Heart left ventricle (tissue), 16 donors: ENCODE results near the gene CTXN1. TPM values are rescaled to one million over a fixed set of nuclear protein-coding genes. Genes with fewer than 3 reads are reported as not detected.

ENCODE experiments used
- ATAC-seq, 4 donors: fragments of 200-7000 bp; cut with Tn5 transposase; one replicate each; pipeline ENCODE4 v1.9.1; 2020 to 2022; ENCODE audit warnings: moderate library complexity in 4 of 4, mild to moderate bottlenecking in 3 of 4, moderate number of reproducible peaks in 1 of 4
- DNase-seq, 5 donors: peaks; one replicate each; pipeline ENCODE4 v3.0.0-alpha.2; 2020
- H3K27ac ChIP-seq, 12 donors: fragments of 200-600 bp; sonication (generic) in 4 of 12; one replicate each; pipeline versions ENCODE4 v1.5.0 to v1.8.0; 2016 to 2022; ENCODE audit warnings: mild to moderate bottlenecking in 2 of 12
- H3K27me3 ChIP-seq, 9 donors: fragments of 200-600 bp; sonication (generic) in 2 of 9; one replicate each; pipeline versions ENCODE4 v1.5.1 to v1.8.0; 2016 to 2022; ENCODE audit warnings: mild to moderate bottlenecking in 3 of 9
- H3K36me3 ChIP-seq, 9 donors: fragments of 200-600 bp; sonication (generic) in 2 of 9; one replicate each; pipeline versions ENCODE4 v1.5.0 to v1.8.0; 2018 to 2022; ENCODE audit warnings: mild to moderate bottlenecking in 2 of 9
- H3K4me1 ChIP-seq, 12 donors: fragments of 200-600 bp; sonication (generic) in 4 of 12; one replicate each; pipeline versions ENCODE4 v1.5.0 to v1.8.0; 2016 to 2022; ENCODE audit warnings: mild to moderate bottlenecking in 3 of 12
- H3K4me3 ChIP-seq, 12 donors: fragments of 200-600 bp; sonication (generic) in 4 of 12; one replicate each; pipeline versions ENCODE4 v1.5.0 to v1.8.0; 2017 to 2022; ENCODE audit warnings: mild to moderate bottlenecking in 9 of 12, moderate library complexity in 4 of 12
- H3K9me3 ChIP-seq, 12 donors: fragments of 200-600 bp; sonication (generic) in 4 of 12; one replicate each; pipeline versions ENCODE4 v1.5.0 to v1.8.0; 2016 to 2022; ENCODE audit warnings: mild to moderate bottlenecking in 1 of 12
- CTCF ChIP-seq, 12 donors: fragments of 200-600 bp; sonication (generic) in 4 of 12; IDR thresholded peaks; one replicate each; pipeline versions ENCODE4 v1.5.0 to v1.8.0; 2018 to 2022; ENCODE audit warnings: antibody characterized with exemption in 12 of 12, mild to moderate bottlenecking in 5 of 12
- POLR2A ChIP-seq, 2 donors: fragments of 450-650 bp; IDR thresholded peaks; one replicate each; pipeline ENCODE4 v1.6.1; 2017; ENCODE audit warnings: antibody characterized with exemption in 2 of 2, mild to moderate bottlenecking in 2 of 2, moderate library complexity in 2 of 2
- WGBS, 4 donors: extraction: QIAGEN DNeasy Blood & Tissue Kit in 2 of 4; methylation state at CpG; one replicate each; pipeline versions ENCODE4 v1.1.5 to v1.1.7; 2013 to 2018; 5-methylcytosine and 5-hydroxymethylcytosine counted together
- intact Hi-C, 10 donors: fragments of 100-400 bp; cut with DNase I; formaldehyde crosslinking; loops; one replicate each; pipeline versions ENCODE4 v1.11.1 to v1.14.2; 2022
- polyA plus RNA-seq, 2 donors: library from polyadenylated mRNA; stranded (reverse); fragments of 200-250 nt; gene quantifications; one replicate each; pipeline ENCODE4 v1.2.3, GENCODE V29; 2013
- total RNA-seq, 9 donors: library from RNA; depleted of rRNA in 2 of 9; stranded (reverse); fragments of >200 nt in 2 of 9; fragmentation: NEBNext Ultra II Directional in 3 of 9; extraction: Animal tissue kit (Norgen Biotek cat#: 25700) in 3 of 9; gene quantifications; one replicate each; pipeline versions ENCODE4 v1.1.0 to v1.2.4, GENCODE V29; 2016 to 2023
- donor health status: ischemic (EF 13 %, LVEDD 7.1; RV severe dilation, severe dysfunction).
- donor health status: healthy with polysubstance abuse.
- donor health status: DM: no; HTN: yes; CAD: no.
- donor health status: DM: no; HTN: no; CAD: no.
- donor health status: ischemic (EF 25% LVEDD 6.9; RV normal size, moderate dysfunction).
- donor health status: ischemic (EF 25% LVEDD 5.7; RV mildly dilated, moderate dysfunction).
- donor health status: healthy.
- donor health status: DM: yes; HTN: yes; CAD: no.
- donor health status: ischemic (EF 35%, LVEDD 5.7; RV mildly dilated, moderate dysfunction).
- donor health status: nonischemic (EF 11% LVEDD 7.7; RV severe dilation, severe dysfunction).
- donor health status: DM: yes; HTN: yes; CAD: no.
- donor health status: PGD.
- donor health status: ischemic (EF 29% LVEDD 5.4; RV normal size, mild dysfunction).
- donor health status: nonischemic (EF 23%, LVEDD 6.1; RV moderate dilation, normal function).

CTXN1 gene
- total and polyA plus RNA-seq, 11 donors: 0.21 to 3.3 (median 0.48) TPM; not detected in 3

- TF ChIP-seq CTCF (IDR thresholded peaks at IDR 0.05): no peak
- TF ChIP-seq POLR2A (IDR thresholded peaks at IDR 0.05): no peak
- peaks cover 12 to 54% (median 32%) of the 10 kb centered on the region in 9 donors for H3K36me3 ChIP-seq
These were observed 15.4 kb downstream of the CTXN1 start for GRCh38 chr19:7910321-7911161.

GRCh38 chr19:7909471-7910067 is 16.4 kb downstream of the CTXN1 start:
- intact Hi-C loops: loop anchor here in 2 of 10 donors (10.0 kb wide), 2 partner anchors 55 to 255 kb away; no protein-coding TSS in a partner anchor
- DNase-seq (peak in 1 of 5 donors; percentile 11), ATAC-seq (no peak)
- TF ChIP-seq POLR2A (IDR thresholded peaks at IDR 0.05) (no peak), CTCF (IDR thresholded peaks at IDR 0.05) (no peak)
- Histone ChIP-seq H3K36me3 (peaks cover 12 to 54% (median 32%) of the 10 kb centered on the region in 9 donors), H3K4me3 (no peak overlapping the region), H3K27ac (no peak overlapping the region), H3K9me3 (no peaks in the 10 kb centered on the region), H3K4me1 (peaks cover 0 to 52% (median 25%) of the 10 kb centered on the region in 12 donors), H3K27me3 (peaks cover 0 to 2% (median 0%) of the 10 kb centered on the region in 9 donors)
- WGBS, 4 donors: 86 to 96% (median 92%) methylated on average over 9 to 21 of the region's 21 CpGs

More at GRCh38 chr19:7910321-7911161, 15.4 kb downstream of the CTXN1 start:
- WGBS, 4 donors: 90 to 95% (median 93%) methylated on average over 38 to 54 of the region's 54 CpGs
- Histone ChIP-seq H3K4me3 (no peak overlapping the region), H3K27ac (no peak overlapping the region), H3K9me3 (no peaks in the 10 kb centered on the region), H3K4me1 (peaks cover 0 to 47% (median 15%) of the 10 kb centered on the region in 12 donors), H3K27me3 (peaks cover 0 to 12% (median 4%) of the 10 kb centered on the region in 9 donors)
- intact Hi-C loops: no loop called here
- DNase-seq (peak in 2 of 5 donors; percentile 22 to 55), ATAC-seq (no peak)

- 88 to 94% (median 90%) methylated on average over 14 to 19 of the region's 19 CpGs for WGBS, 4 donors
- Histone ChIP-seq H3K9me3 (no peaks in the 10 kb centered on the region), H3K27ac (no peak overlapping the region), H3K4me3 (no peak overlapping the region), H3K36me3 (peaks cover 12 to 54% (median 32%) of the 10 kb centered on the region in 9 donors), H3K27me3 (no peaks in the 10 kb centered on the region), H3K4me1 (peaks cover 0 to 53% (median 28%) of the 10 kb centered on the region in 12 donors)
- ATAC-seq (no peak), DNase-seq (peak in 1 of 5 donors; percentile 32)
- TF ChIP-seq CTCF (IDR thresholded peaks at IDR 0.05) (no peak), POLR2A (IDR thresholded peaks at IDR 0.05) (no peak)
- intact Hi-C loops: loop anchor here in 2 of 10 donors (10.0 kb wide), 2 partner anchors 54 to 254 kb away; no protein-coding TSS in a partner anchor
These were observed 17.0 kb downstream of the CTXN1 start for GRCh38 chr19:7908742-7909461.
